Activated T-cell treated with anti-CD3 and anti-CD28 coated beads for 48 hours (primary cell): ENCODE results near the gene SLC8A1.

Source experiments
- DNase-seq: peaks from one replicate; pipeline ENCODE4 v3.0.0-alpha.2; 2020; ENCODE audit warnings: low read depth

The SLC8A1 gene

GRCh38 chr2:40386177-40386576 lies 65.7 kb downstream of the SLC8A1 start:
- DNase-seq = no peak

- DNase-seq = no peak
Observed at GRCh38 chr2:40384714-40385113, 67.2 kb downstream of the SLC8A1 start.

- no peak for DNase-seq
Observed at GRCh38 chr2:40384233-40384632, 67.7 kb downstream of the SLC8A1 start.

GRCh38 chr2:40380721-40381120 lies 71.2 kb downstream of the SLC8A1 start:
- DNase-seq = no peak

GRCh38 chr2:40380041-40380440 lies 71.8 kb downstream of the SLC8A1 start:
- no peak for DNase-seq

GRCh38 chr2:40374543-40375240 lies 77.2 kb downstream of the SLC8A1 start:
- no peak for DNase-seq

- no peak for DNase-seq
Observed at GRCh38 chr2:40373111-40373510, 78.8 kb downstream of the SLC8A1 start.

- no peak for DNase-seq
Observed at GRCh38 chr2:40372283-40372985, 79.5 kb downstream of the SLC8A1 start.

GRCh38 chr2:40371525-40372282 lies 80.2 kb downstream of the SLC8A1 start:
- no peak for DNase-seq

GRCh38 chr2:40370007-40370395 lies 81.9 kb downstream of the SLC8A1 start:
- no peak for DNase-seq

GRCh38 chr2:40369267-40370006 lies 82.5 kb downstream of the SLC8A1 start:
- no peak for DNase-seq

- DNase-seq = no peak
Observed at GRCh38 chr2:40367652-40368051, 84.2 kb downstream of the SLC8A1 start.

GRCh38 chr2:40367032-40367431 lies 84.9 kb downstream of the SLC8A1 start:
- DNase-seq = no peak

GRCh38 chr2:40364151-40364874 lies 87.6 kb downstream of the SLC8A1 start:
- DNase-seq = no peak

GRCh38 chr2:40363631-40364030 lies 88.3 kb downstream of the SLC8A1 start:
- no peak for DNase-seq

- no peak for DNase-seq
Observed at GRCh38 chr2:40363231-40363630, 88.7 kb downstream of the SLC8A1 start.

GRCh38 chr2:40361478-40361877 lies 90.4 kb downstream of the SLC8A1 start:
- DNase-seq = no peak

GRCh38 chr2:40360652-40361051 lies 91.2 kb downstream of the SLC8A1 start:
- no peak for DNase-seq

GRCh38 chr2:40359811-40360210 lies 92.1 kb downstream of the SLC8A1 start:
- DNase-seq = no peak

- DNase-seq = no peak
Observed at GRCh38 chr2:40358783-40359182, 93.1 kb downstream of the SLC8A1 start.

- no peak for DNase-seq
Observed at GRCh38 chr2:40357667-40358066, 94.2 kb downstream of the SLC8A1 start.

- DNase-seq = no peak
Observed at GRCh38 chr2:40355451-40355850, 96.4 kb downstream of the SLC8A1 start.
